Panc1 (cell line): Measurements from ENCODE around the gene CCL26.

Source experiments
- CTCF ChIP-seq: fragments of 450-650 bp; IDR thresholded peaks from 2 replicates; pipeline ENCODE4 v1.5.1; 2017; ENCODE audit warnings: mild to moderate bottlenecking
- POLR2AphosphoS5 ChIP-seq: IDR thresholded peaks from 2 replicates; pipeline ENCODE4 v1.6.1; 2012; ENCODE audit warnings: mild to moderate bottlenecking, low read depth, low read length, moderate library complexity
- REST ChIP-seq, 2 experiments: IDR thresholded peaks; 2 replicates each; pipeline ENCODE4 v1.6.1; 2011 to 2012; ENCODE audit warnings: low read depth in 2 of 2, control low read depth in 1 of 2, low read length in 1 of 2, mild to moderate bottlenecking in 1 of 2, moderate library complexity in 1 of 2; ENCODE audit not compliant: insufficient read depth in 1 of 2
- SIN3A ChIP-seq: IDR thresholded peaks from 2 replicates; pipeline ENCODE4 v1.6.1; 2012; ENCODE audit warnings: low read depth, mild to moderate bottlenecking, low read length, moderate library complexity, borderline replicate concordance; ENCODE audit not compliant: insufficient read depth
- TCF7L2 ChIP-seq: IDR thresholded peaks from 2 replicates; pipeline ENCODE4 v1.6.1; 2011; ENCODE audit warnings: mild to moderate bottlenecking, low read depth, low read length, inconsistent platforms

DNA sequence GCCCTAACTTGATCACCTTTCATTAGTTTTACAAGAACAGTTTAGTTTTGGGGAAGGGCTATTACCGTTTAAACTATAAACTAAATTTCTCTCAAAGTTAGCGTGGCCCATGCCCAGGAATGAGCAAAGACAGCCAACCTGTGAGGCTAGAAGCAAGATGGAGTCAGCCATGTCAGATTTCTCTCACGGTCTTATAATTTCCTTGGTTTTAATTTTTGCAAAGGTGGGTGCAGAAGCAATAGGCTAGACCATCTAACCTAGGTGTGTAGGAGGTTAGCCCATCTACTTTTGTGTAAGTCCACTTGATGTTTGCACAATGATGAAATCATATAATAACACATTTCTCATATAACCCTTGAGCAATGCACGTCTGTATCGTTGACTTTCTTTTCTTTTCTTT lies 32.7 kb upstream of the CCL26 start:
- no peak for TF ChIP-seq CTCF
- no peak for TF ChIP-seq TCF7L2
- TF ChIP-seq SIN3A: no peak
- TF ChIP-seq POLR2AphosphoS5: no peak
- TF ChIP-seq REST (IDR thresholded peaks at IDR 0.05; ENCODE audit: insufficient read depth in 1 of 2, low read depth in 2 of 2, low read length in 1 of 2): no peak
